HG03175 (cell line): ENCODE measurements around the gene CLCN2.

ENCODE experiments used
- ATAC-seq: cut with Tn5 transposase; IDR thresholded peaks from one replicate; pipeline ENCODE4 v1.9.1; 2021; ENCODE audit warnings: mild to moderate bottlenecking, moderate library complexity; ENCODE audit not compliant: unreplicated experiment

CLCN2 gene

GRCh38 chr3:184381261-184382224 lies 20.1 kb upstream of the CLCN2 start:
- ATAC-seq = no peak

- ATAC-seq = no peak
Measured at GRCh38 chr3:184380627-184381260, 19.3 kb upstream of the CLCN2 start.

- no peak for ATAC-seq
Measured at GRCh38 chr3:184380185-184380626, 18.8 kb upstream of the CLCN2 start.

DNA sequence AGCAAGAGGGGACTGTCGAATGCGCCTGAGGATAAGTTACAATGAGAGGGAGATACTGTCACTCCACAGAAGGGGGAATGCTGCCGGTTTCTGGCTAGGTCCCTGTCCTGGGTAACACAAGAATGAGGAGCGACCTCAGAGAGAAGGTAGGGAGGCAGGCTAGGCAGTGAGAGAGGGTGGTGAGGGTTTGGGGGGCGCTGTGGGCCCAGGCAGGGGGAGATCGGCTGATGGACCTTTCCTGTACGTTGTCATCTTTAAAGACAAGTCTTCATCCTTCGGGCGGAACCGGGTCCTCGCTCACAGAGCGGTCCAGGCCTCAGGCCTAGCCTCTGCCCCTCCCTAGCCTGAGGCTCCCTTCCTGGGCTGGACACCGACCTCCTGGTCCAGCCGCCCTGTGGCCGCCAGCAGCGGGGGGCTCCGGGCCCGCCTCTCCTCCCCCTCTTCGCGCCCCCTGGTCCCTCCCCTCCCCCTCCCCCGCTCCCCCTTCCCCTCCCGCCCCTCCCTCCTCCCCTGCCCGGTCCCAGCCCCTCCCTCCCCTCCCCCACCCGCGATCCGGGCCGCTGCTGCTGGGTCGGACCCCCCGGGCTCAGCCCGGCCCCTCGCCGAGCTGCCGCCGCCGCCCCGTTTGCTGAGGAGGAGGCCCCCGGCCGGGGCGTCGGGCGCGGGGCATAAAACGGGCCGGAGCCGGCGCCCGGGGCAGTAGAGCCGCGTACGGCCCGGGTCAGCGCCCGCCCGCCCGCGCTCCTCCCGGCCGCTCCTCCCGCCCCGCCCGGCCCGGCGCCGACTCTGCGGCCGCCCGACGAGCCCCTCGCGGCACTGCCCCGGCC lies 18.2 kb upstream of the CLCN2 start, which contains the start of gene CHRD:
CHRD (plus strand) TSS at position 697 of the 827 bp plus-strand sequence. CDS start 265 bp downstream, outside the sequence.
- ATAC-seq = no peak

DNA sequence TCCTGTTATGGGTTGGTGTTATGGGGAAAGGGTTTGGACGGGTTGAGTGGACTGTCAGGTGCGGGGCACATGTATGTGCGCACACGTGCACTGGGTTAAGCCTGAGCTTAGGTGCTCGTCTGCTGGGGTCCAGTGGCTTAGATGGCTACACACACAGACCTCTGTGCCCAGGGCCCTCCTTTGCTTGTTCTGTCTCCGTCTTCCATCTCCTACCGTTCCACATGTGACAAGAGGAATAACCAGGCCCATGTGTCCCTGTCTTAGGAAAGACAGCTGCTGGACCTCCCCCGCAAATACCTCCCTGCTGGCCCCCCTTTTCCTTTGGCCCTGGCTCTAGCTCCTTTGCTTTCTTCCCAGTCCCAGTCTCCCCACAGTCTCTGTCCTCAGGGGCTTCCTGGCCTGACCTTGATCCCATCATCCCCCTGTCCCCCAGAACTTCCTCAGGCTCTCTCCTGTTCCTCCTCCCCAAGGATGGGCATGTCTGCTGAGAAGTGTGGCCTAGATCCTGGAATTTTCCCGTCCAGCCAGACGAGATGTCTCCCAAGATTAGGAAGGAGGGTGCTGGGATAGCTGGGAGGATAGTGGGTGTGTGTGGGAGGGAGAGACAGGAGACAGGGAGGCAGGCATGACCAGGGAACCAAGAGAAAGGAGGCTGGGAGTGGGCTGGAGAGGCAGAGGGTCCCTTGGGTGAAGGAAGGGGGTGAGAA lies 17.4 kb upstream of the CLCN2 start:
- no peak for ATAC-seq

DNA sequence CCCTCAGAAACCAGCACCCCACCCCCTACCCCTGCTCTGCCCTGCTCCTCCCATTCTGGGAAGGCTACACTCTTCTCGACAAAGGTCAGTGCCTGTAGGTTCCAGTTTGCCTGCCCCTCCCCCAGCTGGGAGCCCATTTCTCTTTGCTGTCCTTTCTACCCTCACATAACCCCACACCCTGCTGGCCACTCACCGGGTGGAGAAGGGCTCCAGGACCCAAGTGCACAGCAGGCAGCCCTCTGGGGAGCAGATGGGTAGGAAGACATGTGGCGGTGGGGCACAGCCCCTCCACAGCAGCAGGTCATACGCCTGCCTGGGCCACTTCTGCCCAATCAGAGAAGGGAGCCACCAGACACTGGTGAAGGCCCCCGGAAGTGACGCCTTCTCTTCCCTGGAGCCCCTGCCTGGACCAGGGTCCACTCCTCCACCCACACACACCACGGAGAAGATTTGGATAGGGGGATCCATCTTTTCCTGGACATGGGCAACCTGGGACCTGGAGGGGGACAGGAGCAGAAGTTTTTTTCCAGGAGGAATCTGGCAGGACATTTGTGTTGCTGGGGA lies 16.6 kb upstream of the CLCN2 start, which contains the start of gene THPO:
THPO (minus strand) TSS at position 326 of the 564 bp plus-strand sequence. CDS start 1,948 bp downstream, outside the sequence.
- ATAC-seq = no peak

DNA sequence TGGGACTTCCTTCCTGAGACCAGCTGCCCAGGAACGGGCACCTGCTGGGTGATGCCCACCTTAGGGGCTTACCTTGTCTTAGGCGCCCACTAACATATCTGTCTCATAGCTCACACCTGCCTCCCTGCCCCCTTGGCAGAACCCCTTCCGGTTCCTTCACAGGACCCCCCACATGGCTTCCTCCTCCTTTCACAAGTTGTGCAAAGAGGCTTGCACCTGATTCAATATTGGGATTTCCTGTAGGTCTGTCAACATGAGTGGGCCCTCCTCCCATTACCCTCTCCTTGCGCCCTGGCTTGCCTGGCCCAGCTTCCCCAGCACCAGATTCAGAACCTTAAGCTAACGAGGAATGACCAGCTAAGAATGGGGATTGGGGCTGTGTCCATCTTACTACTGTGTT lies 16.0 kb upstream of the CLCN2 start:
- no peak for ATAC-seq

- ATAC-seq = no peak
Measured at GRCh38 chr3:184375747-184376461, 14.5 kb upstream of the CLCN2 start.

DNA sequence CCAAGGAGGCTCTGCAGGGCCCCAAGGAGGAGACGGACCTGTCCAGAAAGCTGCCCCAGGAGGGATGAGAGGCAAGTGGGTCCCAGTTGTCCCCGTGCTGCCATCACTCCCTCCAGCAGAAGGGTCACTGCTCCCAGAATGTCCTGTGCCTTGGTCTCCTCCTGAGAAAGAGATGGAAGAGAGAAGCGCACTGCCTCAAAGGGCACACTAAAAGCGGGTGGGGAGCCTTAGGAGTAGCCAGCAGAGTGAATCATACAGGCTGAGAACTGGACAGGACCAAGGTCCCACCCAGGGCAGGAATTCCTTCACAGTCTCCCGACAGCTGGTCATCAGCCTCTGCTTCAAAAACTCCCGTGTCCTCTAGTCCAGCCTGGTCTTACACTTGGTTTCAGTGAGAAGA lies 12.0 kb upstream of the CLCN2 start:
- no peak for ATAC-seq

- no peak for ATAC-seq
Measured at GRCh38 chr3:184372911-184373310, 11.5 kb upstream of the CLCN2 start.

- ATAC-seq = no peak
Measured at GRCh38 chr3:184372296-184372821, 11.0 kb upstream of the CLCN2 start.

- ATAC-seq = peak; percentile 91
Measured at GRCh38 chr3:184371570-184372018, 10.2 kb upstream of the CLCN2 start.

GRCh38 chr3:184368586-184369183 lies 7.3 kb upstream of the CLCN2 start:
- ATAC-seq = no peak

DNA sequence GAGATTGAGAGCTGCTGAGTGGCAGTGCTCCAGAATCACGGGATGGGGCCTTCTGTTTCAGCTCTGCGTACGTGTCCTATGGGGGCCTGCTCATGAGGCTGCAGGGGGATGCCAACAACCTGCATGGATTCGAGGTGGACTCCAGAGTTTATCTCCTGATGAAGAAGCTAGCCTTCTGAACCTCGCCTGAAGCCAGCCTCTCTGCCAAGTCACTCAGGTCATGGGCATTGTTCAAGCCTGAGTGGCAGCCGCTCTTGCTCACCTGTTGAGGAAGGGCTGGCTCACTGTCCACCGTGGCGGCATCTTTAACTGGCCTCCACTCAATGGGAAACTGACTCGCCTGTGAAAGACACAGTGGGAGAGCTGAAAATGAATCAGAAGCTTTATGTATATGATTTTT lies 6.7 kb upstream of the CLCN2 start:
- ATAC-seq = no peak

DNA sequence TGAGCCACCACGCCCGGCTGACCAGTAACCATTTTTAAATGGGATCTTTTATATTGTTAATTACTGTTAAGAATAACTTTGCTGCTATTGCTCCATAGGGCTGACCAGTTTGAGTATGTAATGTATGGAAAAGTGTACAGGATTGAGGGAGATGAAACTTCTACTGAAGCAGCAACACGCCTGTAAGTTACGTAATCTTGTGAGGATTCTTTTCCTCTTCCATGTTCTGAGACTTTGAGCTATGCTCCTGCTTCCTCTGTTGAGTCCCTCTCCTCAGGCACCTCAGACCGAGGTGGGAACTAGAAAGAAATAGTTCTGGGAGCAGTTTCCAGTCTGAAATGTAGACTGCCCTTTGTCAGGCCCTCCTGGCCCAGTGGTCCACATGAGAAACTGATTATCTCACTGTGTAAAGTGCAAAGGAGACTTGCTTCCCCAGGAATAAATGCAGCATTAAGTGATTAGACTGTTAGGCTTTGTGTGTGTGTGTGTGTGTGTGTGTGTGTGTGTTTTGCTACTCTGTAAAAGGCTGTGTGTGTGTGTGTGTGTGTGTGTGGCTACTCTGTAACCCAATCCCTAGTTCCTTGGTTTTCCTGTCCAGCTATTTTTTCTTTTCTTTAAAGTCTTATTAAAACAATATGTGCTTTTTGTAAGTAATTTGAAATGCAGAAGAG lies 5.3 kb upstream of the CLCN2 start:
- ATAC-seq = no peak

DNA sequence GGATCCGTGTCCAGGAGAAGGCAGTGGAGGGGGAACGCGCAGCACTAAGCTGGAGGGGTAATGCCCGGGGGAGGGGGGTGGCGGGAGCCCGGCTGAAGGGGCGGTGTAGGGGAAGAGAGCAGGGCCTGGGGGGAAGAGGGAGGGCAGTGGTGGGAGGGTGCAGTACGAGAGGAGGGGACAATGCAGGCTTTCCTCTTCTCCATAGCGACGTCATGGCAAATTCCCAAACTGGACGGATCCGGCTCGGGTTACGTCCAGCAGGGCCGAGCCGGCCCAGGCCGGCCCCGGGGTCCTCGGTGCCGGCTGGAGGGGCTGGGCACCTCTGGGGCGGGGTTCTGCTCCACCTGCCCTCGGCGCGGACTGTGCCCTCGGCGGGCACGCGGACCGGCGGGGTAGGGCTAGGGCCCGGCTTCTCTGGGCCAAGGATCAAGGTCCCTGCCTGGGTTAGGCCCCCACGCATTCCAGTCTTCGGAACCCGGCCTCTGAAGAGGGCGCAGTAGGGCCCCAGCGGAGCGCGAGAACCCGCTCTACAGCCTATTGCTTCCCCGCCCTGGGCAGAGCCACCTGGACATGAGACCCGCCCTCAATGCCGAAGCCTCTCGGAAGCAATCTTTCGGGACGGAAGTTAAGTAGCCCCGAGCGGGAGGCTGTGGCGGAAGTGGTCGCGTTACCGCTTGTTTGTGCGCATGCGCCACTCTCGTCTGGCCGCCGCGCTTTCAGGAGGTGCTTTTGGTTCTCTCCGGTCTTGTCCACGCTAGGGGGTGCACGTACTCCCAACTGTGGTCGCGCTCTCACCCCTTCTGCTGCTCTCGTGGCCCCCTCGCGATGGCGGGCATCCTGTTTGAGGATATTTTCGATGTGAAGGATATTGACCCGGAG lies 1.5 kb upstream of the CLCN2 start:
- peak; percentile 85 for ATAC-seq
